HEK293 (cell line): Measurements from ENCODE around the gene PCP4.

Experiments used
- CTCF ChIP-seq: fragments of 450-650 bp; formaldehyde crosslinking; IDR thresholded peaks from 2 replicates; pipeline ENCODE4 v1.5.1; 2016; ENCODE audit warnings: missing biosample characterization, missing genetic modification characterization
- KLF1 ChIP-seq: fragments of 450-650 bp; formaldehyde crosslinking; IDR thresholded peaks from 2 replicates; pipeline ENCODE4 v1.5.1; 2016; ENCODE audit warnings: missing biosample characterization, missing genetic modification characterization
- KLF8 ChIP-seq: fragments of 450-650 bp; formaldehyde crosslinking; IDR thresholded peaks from 2 replicates; pipeline ENCODE4 v1.5.1; 2016; ENCODE audit warnings: missing biosample characterization, missing genetic modification characterization
- YY1 ChIP-seq: fragments of 450-650 bp; formaldehyde crosslinking; IDR thresholded peaks from 2 replicates; pipeline ENCODE4 v1.5.1; 2018; ENCODE audit warnings: missing biosample characterization, missing genetic modification characterization
- ZNF114 ChIP-seq: fragments of 450-650 bp; formaldehyde crosslinking; IDR thresholded peaks from 2 replicates; pipeline ENCODE4 v1.5.0; 2017; ENCODE audit warnings: missing biosample characterization, missing genetic modification characterization
- ZNF274 ChIP-seq, 2 experiments: fragments of 200-500 bp in 1 of 2; fragments of 450-650 bp in 1 of 2; sonication (Bioruptor generic) in 1 of 2; formaldehyde crosslinking in 1 of 2; IDR thresholded peaks; 2 replicates each; pipeline versions ENCODE4 v1.5.1 to v1.6.1; 2014 to 2016; ENCODE audit warnings: borderline replicate concordance in 1 of 2, inconsistent platforms in 1 of 2, low read length in 1 of 2, missing biosample characterization in 1 of 2, missing genetic modification characterization in 1 of 2
- ZNF488 ChIP-seq: fragments of 450-650 bp; formaldehyde crosslinking; IDR thresholded peaks from 2 replicates; pipeline ENCODE4 v1.5.1; 2016; ENCODE audit warnings: missing biosample characterization, missing genetic modification characterization

GRCh38 chr21:39874206-39874605 is 7.0 kb downstream of the PCP4 start:
- no peak for TF ChIP-seq ZNF488 (tag by site-specific recombination)
- no peak for TF ChIP-seq ZNF274 (IDR thresholded peaks at IDR 0.05; ENCODE audit: low read length)
- no peak for TF ChIP-seq ZNF274 (tag by site-specific recombination; IDR thresholded peaks at IDR 0.05; ENCODE audit: borderline replicate concordance)
- TF ChIP-seq YY1 (tag by site-specific recombination), result no peak
- TF ChIP-seq CTCF (tag by site-specific recombination), result no peak
- TF ChIP-seq KLF8, result no peak
- no peak for TF ChIP-seq ZNF114 (tag by site-specific recombination)
- TF ChIP-seq KLF1 (tag by site-specific recombination), result no peak
